Thyroid gland (tissue), 4 donors: ENCODE measurements around the gene TAAR5.

Experiments
- CTCF ChIP-seq, 6 experiments: fragments of 200-600 bp in 3 of 6; fragments of 450-650 bp in 3 of 6; sonication (generic) in 3 of 6; IDR thresholded peaks; one replicate each; pipeline ENCODE4 v1.5.1; 2016 to 2019; ENCODE audit warnings: antibody characterized with exemption in 6 of 6, mild to moderate bottlenecking in 2 of 6, inconsistent platforms in 1 of 6, moderate library complexity in 1 of 6
- POLR2A ChIP-seq, 2 donors: fragments of 450-650 bp; IDR thresholded peaks; one replicate each; pipeline ENCODE4 v1.6.1; 2017; ENCODE audit warnings: antibody characterized with exemption in 2 of 2, mild to moderate bottlenecking in 2 of 2, moderate library complexity in 1 of 2

- TF ChIP-seq CTCF (IDR thresholded peaks at IDR 0.05) (no peak), POLR2A (IDR thresholded peaks at IDR 0.05) (no peak)
These were observed 20.4 kb downstream of the TAAR5 start for GRCh38 chr6:132569170-132569569.
